Measurements from ENCODE around the gene HOXD9.

Gene HOXD9

GRCh38 chr2:176085861-176086771 is 36.4 kb upstream of the HOXD9 start:
- DNase-seq, result no peak

GRCh38 chr2:176087330-176088047 is 35.0 kb upstream of the HOXD9 start:
- DNase-seq, result no peak

DNA sequence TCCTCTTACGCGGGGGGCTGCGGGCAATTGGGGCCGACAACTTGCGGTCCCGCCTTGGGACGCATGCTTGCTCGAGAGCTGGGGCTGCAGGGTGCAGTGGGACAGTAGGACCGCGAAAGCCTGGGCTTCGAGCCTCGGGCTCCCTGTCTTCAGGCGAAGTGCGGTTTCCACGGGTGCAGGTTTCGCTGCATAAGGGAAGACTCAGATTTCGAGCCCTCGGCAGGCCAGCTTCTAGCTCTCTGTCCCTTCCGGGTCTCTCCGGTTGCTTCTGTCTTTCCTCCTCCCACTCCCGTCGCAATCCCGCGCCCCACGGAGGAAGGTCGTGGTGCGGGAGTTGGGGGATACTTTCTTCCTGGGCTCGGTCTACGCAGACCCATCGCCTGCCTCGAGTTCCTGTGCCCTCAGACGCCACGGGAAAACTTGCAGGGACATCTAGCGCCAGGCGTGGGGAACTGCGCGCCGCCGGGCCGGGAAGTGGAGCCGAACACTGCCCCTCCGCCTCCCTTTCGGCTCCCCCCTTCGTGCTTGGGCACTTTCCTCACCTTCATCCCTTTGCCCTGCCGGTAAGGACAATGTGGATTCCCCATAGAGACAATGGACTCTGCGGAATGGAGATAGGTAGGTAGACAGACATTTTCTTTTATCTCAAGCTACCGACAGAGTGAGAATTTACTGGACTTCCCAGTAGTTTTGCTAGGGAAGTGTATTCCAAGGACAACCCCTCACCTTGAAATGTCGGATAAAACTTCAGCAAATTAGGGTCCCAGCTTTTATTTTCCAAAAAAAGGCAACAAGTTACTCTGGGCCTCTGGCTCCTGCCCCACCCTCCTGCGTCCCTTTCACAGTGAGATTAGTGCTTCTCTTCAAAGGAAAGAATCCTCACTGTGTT is 34.2 kb upstream of the HOXD9 start:
- DNase-seq, result no peak

DNA sequence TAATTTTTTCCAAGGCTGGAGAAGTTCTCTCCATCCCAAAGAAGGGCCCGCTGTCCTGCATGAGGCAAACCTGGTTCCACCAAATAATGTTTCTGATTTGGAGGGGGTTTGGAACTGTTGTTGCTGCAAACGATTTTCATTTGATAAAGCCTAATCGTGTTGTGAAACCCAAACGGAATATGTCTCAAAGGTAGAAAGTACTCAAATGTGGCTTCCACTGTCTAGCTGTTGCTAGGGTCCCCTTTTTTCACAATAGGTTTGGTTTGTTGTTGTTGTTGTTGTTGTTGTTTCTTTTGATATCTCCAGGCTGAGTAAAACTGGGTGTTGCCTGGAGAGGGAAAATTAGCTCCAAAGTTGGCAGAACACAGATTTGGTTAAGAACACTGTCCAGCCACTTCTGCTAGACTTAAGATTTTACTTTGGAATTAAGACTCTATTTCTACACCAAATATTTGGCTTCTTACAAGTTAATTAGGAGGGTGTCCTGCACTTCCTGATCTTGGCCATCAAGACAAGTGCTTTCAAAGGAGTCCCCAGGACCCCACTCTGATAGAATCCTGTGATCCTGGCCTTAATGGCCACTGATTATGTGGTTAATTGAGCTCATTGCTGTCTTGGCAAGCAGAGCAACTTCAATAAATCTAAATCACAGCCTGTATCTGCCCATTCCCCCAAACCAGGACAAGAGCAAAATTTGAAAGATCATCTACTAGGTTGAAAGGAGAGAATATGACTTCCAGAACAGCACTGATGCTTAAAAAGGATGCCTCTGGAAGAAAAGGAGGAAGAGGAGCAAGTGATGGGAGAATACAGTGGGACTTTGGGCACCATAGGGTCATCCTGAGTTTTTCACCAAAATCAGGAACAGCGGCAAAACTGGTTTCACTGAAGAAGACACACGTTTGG is 33.3 kb upstream of the HOXD9 start:
- no peak for DNase-seq

DNA sequence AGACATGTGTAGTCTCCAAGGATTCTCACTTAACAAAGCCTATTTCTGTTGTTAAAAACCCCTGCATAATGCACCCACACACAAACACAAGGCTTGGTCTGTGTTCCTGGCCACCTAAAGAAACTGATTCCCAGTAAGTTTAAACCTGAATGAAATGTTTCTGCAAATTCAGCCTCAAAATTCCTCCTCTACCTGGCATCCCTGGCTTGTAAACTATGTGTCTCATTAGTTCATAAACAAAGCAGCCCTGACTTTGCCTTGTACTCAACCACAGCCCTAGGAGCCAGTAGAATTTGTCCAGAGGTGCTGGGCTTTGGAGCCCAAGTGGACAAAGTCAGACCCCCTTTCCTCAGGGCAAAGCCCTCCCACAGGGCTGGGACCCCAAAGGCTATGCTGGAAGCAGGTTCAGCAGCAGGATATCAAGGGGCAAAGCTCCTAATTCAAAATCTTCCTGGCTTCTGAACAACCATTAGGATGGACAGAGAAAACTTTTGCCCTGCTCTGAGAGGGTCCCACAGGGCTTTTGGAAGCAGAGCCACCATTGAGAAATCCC is 32.6 kb upstream of the HOXD9 start:
- no peak for DNase-seq

GRCh38 chr2:176090862-176091261 is 31.7 kb upstream of the HOXD9 start:
- DNase-seq, result no peak

DNA sequence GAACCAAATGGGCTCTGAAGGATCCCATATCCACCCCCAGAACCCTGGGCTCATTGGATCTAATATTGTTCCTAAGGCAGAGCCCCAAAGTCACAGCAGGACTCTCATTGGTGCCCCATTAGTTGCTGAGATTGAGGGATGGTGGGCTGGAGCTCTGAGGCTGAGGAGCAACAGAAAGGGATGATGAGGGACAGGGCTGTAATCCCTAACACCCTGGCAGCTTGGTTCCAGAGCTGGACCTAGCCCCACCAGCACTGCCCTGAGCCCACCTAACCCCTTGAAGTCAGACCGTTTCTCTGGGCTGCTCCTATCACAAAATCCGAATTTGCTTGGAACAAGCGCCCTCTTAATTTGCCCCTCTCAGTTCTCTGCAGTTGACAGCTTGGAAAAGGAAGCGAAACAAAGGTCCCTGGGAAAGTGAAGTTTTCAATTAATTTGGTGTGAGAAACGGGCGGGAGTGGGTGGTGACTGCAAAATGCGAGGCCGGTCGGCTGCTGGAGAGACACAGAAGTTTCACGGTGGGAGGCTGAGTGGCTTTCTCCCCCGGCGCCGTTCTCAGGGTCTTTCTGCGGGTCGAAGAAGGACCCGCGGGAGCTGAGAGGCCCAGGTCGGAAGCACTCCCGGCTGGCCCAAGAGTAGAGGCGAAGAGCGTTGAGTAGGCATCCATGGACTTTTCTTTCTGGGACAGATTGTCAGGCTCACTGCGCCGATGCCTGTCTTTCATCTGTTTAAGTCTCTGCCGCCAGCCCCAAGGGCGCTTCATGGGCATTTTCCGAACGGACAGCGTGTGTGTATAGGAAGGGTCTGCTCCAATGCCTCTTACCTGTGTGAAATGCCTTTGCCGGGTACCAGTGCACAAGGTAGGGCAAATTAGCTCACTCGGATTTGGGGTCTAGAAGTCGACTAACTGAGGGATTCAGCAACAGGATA is 30.9 kb upstream of the HOXD9 start:
- no peak for DNase-seq

- DNase-seq, result no peak
Observed at GRCh38 chr2:176092270-176093144, 30.0 kb upstream of the HOXD9 start, which contains the start of gene HOXD13. HOXD13 (plus strand) TSS chr2:176092721; CDS start chr2:176092891, 170 bp downstream.

DNA sequence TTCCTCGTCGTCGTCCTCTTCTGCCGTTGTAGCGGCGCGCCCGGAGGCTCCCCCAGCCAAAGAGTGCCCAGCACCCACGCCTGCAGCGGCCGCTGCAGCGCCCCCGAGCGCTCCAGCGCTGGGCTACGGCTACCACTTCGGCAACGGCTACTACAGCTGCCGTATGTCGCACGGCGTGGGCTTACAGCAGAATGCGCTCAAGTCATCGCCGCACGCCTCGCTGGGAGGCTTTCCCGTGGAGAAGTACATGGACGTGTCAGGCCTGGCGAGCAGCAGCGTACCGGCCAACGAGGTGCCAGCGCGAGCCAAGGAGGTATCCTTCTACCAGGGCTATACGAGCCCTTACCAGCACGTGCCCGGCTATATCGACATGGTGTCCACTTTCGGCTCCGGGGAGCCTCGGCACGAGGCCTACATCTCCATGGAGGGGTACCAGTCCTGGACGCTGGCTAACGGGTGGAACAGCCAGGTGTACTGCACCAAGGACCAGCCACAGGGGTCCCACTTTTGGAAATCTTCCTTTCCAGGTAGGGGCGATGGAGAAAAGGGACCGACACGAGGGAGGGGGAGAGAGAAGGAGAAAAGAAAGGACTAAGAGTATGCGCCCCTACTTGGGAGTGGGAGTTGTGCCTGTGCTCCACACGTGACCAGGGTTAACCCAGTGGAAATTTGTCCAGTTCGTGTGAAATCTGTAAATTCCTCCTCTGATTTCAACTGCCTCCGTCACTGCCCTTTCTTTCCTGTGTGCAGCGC is 29.2 kb upstream of the HOXD9 start:
- no peak for DNase-seq

DNA sequence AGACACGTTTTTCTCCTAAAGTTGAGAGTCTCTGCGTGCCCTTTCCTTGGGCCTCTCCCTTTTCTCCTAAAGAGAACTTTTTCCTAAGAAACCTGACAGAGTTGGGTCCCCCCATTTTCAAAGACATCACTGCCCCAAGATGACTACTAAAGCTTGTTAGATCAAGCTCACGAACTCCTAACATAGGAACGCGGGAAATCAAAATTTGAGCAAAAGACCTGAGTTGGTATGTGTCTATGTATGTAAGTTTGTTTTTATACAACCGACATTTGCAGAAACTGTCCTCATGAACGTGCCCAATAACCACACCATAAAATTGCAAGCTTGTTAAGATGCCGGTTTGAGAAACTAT is 28.6 kb upstream of the HOXD9 start:
- no peak for DNase-seq

- no peak for DNase-seq
Observed at GRCh38 chr2:176094349-176094748, 28.2 kb upstream of the HOXD9 start.

DNA sequence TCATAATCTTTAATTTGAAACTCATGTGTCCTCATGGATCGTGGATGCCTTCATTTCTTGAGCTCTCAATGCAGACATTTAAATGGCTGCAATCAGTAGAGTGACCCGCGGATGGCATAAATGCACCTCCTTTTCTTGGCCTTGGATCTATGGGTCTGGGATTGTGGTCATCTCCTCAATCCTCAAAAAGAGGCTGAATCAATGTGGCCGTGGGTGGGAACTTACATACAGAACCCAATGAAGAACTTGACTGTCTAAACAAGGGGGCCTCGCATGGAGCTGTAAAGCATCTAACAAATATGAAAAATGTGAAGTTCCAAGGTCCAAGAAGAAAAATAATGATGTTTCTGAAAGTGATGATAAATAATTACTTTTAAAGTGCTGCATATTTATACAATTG is 27.1 kb upstream of the HOXD9 start:
- no peak for DNase-seq

GRCh38 chr2:176096243-176096985 is 26.1 kb upstream of the HOXD9 start:
- DNase-seq, result no peak

GRCh38 chr2:176096986-176097819 is 25.3 kb upstream of the HOXD9 start:
- DNase-seq, result peak; percentile 64

GRCh38 chr2:176097820-176098365 is 24.6 kb upstream of the HOXD9 start:
- DNase-seq, result no peak

- no peak for DNase-seq
Observed at GRCh38 chr2:176098366-176099158, 24.0 kb upstream of the HOXD9 start.

Measured in stimulated activated CD4-positive, alpha-beta T cell treated with anti-CD3 and anti-CD28 coated beads, Interleukin-4, amount 100 ng/mL, for 1 hour (primary cell).